Mesothelial cell of epicardium (in vitro differentiated cells): ENCODE data around the gene ARSI. TPM values are rescaled to one million over a fixed set of nuclear protein-coding genes. Genes with fewer than 3 reads are reported as not detected.

Experiments used
- DNase-seq, 2 experiments: peaks; one replicate each; pipeline ENCODE4 v3.0.0; 2021; ENCODE audit warnings: low spot score in 2 of 2; ENCODE audit not compliant: unreplicated experiment in 2 of 2
- H3K27ac Mint-ChIP-seq: 2 replicates; pipeline ENCODE4 v1.8.0; 2021; ENCODE audit warnings: mixed read lengths
- H3K27me3 Mint-ChIP-seq: 2 replicates; pipeline ENCODE4 v1.8.0; 2021; ENCODE audit warnings: low read depth, mixed read lengths
- H3K36me3 Mint-ChIP-seq: 2 replicates; pipeline ENCODE4 v1.8.0; 2021; ENCODE audit warnings: mixed read lengths
- H3K4me1 Mint-ChIP-seq: 2 replicates; pipeline ENCODE4 v1.8.0; 2021; ENCODE audit warnings: mixed read lengths
- H3K4me3 Mint-ChIP-seq: 2 replicates; pipeline ENCODE4 v1.8.0; 2021; ENCODE audit warnings: mild to moderate bottlenecking, moderate library complexity, mixed read lengths
- H3K9me3 Mint-ChIP-seq: 2 replicates; pipeline ENCODE4 v1.8.0; 2021; ENCODE audit warnings: mixed read lengths
- CTCF ChIP-seq: fragments of 200-600 bp; sonication (generic); IDR thresholded peaks from one replicate; pipeline ENCODE4 v1.5.0; 2021; ENCODE audit warnings: antibody characterized with exemption; ENCODE audit not compliant: unreplicated experiment
- total RNA-seq: library from RNA; stranded (reverse); gene quantifications from 3 replicates; pipeline ENCODE4 v1.2.1, GENCODE V29; 2021

The ARSI gene
- total RNA-seq, 1 donor from 2014 or later = 18.8 TPM

- Mint-ChIP-seq H3K4me1 (peaks cover 40% of the 10 kb centered on the region), H3K27me3 (peaks cover 1% of the 10 kb centered on the region), H3K9me3 (no peaks in the 10 kb centered on the region), H3K36me3 (no peaks in the 10 kb centered on the region), H3K27ac (peak overlapping the region; percentile 35), H3K4me3 (no peak overlapping the region)
- no peak for TF ChIP-seq CTCF
- DNase-seq = no peak
These were observed 4.1 kb upstream of the ARSI start for GRCh38 chr5:150306775-150307174.

GRCh38 chr5:150305557-150305956, 2.9 kb upstream of the ARSI start:
- H3K27ac Mint-ChIP-seq = peak overlapping the region; percentile 35
- peaks cover 52% of the 10 kb centered on the region for H3K4me1 Mint-ChIP-seq
- no peak overlapping the region for H3K4me3 Mint-ChIP-seq
- H3K27me3 Mint-ChIP-seq = peaks cover 9% of the 10 kb centered on the region
- no peaks in the 10 kb centered on the region for H3K9me3 Mint-ChIP-seq
- no peaks in the 10 kb centered on the region for H3K36me3 Mint-ChIP-seq
- DNase-seq = no peak
- no peak for TF ChIP-seq CTCF

- peaks cover 52% of the 10 kb centered on the region for H3K4me1 Mint-ChIP-seq
- H3K27ac Mint-ChIP-seq = peak overlapping the region; percentile 35
- H3K4me3 Mint-ChIP-seq = no peak overlapping the region
- no peaks in the 10 kb centered on the region for H3K9me3 Mint-ChIP-seq
- no peak for DNase-seq
- H3K27me3 Mint-ChIP-seq = peaks cover 9% of the 10 kb centered on the region
- TF ChIP-seq CTCF = no peak
- no peaks in the 10 kb centered on the region for H3K36me3 Mint-ChIP-seq
These were observed 2.4 kb upstream of the ARSI start for GRCh38 chr5:150305095-150305494.

- peaks cover 9% of the 10 kb centered on the region for H3K27me3 Mint-ChIP-seq
- peak overlapping the region; percentile 93 for H3K27ac Mint-ChIP-seq
- H3K9me3 Mint-ChIP-seq = no peaks in the 10 kb centered on the region
- H3K36me3 Mint-ChIP-seq = no peaks in the 10 kb centered on the region
- DNase-seq = no peak
- TF ChIP-seq CTCF = no peak
- no peak overlapping the region for H3K4me3 Mint-ChIP-seq
- peaks cover 48% of the 10 kb centered on the region for H3K4me1 Mint-ChIP-seq
These were observed 1.9 kb upstream of the ARSI start for GRCh38 chr5:150304481-150305081.

GRCh38 chr5:150303660-150304386, 1.1 kb upstream of the ARSI start:
- peaks cover 9% of the 10 kb centered on the region for H3K27me3 Mint-ChIP-seq
- peak overlapping the region; percentile 75 for H3K4me3 Mint-ChIP-seq
- TF ChIP-seq CTCF = no peak
- no peaks in the 10 kb centered on the region for H3K9me3 Mint-ChIP-seq
- no peaks in the 10 kb centered on the region for H3K36me3 Mint-ChIP-seq
- H3K27ac Mint-ChIP-seq = peak overlapping the region; percentile 93
- H3K4me1 Mint-ChIP-seq = peaks cover 49% of the 10 kb centered on the region
- DNase-seq = no peak
